NCI-H1092 (cell line): ENCODE data around the gene DDX59.

Experiments
- DNase-seq: peaks from one replicate; lab custom pipeline; 2025; lab: John Stamatoyannopoulos, UW

The DDX59 gene

GRCh38 chr1:200629876-200630514, 39.7 kb downstream of the DDX59 start:
- DNase-seq: no peak

- no peak for DNase-seq
Observed at GRCh38 chr1:200628223-200628881, 41.4 kb downstream of the DDX59 start.

GRCh38 chr1:200627575-200628222, 42.0 kb downstream of the DDX59 start:
- DNase-seq: no peak

GRCh38 chr1:200626853-200627534, 42.7 kb downstream of the DDX59 start:
- DNase-seq: no peak

- DNase-seq: no peak
Observed at GRCh38 chr1:200625381-200625824, 44.3 kb downstream of the DDX59 start.

GRCh38 chr1:200624679-200625335, 44.9 kb downstream of the DDX59 start:
- no peak for DNase-seq

GRCh38 chr1:200620273-200621131, 49.2 kb downstream of the DDX59 start, which contains the start of gene KIF14:
KIF14 (minus strand) TSS chr1:200620751; CDS start chr1:200618723, 2,028 bp downstream.
- peak; percentile 97 for DNase-seq

GRCh38 chr1:200619894-200620272, 49.8 kb downstream of the DDX59 start:
- DNase-seq: no peak

GRCh38 chr1:200610846-200611245, 58.9 kb downstream of the DDX59 start:
- no peak for DNase-seq

GRCh38 chr1:200602632-200603031, 67.1 kb downstream of the DDX59 start:
- no peak for DNase-seq
